Fibroblast of skin of scalp (primary cell): ENCODE data around the gene RNF126.
"Not testable (repeated sequence)": the region's sequence is repeated elsewhere in the genome, so short reads cannot be mapped to it uniquely, and the experiment has no call there.

Experiments
- DNase-seq: peaks from one replicate; pipeline ENCODE4 v3.0.0-alpha.2; 2013

RNF126 gene

DNA sequence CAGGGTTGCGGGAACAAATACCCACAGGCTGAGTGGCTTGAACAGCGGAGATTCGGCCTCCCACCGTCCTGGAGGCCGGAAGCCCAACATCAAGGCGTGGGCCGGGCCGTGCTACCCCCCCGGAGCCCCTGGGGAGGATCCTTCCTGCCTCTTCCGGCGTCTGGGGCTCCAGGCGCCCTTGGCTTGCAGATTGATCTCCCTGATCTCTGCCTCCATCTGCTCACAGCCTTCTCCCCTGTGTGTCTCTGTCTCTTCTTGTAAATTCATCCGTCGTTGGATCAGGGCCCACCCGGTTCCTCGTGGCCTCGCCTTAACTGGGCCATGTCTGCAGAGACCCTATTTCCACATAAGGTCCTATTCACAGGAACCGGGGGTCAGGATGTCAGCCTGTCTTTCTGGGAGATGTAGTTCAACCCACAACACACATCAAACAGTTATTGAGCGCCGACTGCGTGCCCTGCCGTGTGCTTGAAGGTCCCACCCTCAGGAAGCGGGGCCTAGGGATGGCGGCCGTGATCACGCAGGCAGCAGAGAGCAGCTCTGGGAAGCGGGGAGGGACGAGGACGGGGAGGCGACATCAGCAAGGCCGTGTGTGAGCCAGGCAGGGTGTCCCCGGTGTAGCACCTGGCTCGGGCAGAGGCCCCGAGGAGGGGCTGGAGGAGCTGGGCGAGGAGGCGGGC lies 52.1 kb downstream of the RNF126 start:
- DNase-seq: peak; percentile 92

DNA sequence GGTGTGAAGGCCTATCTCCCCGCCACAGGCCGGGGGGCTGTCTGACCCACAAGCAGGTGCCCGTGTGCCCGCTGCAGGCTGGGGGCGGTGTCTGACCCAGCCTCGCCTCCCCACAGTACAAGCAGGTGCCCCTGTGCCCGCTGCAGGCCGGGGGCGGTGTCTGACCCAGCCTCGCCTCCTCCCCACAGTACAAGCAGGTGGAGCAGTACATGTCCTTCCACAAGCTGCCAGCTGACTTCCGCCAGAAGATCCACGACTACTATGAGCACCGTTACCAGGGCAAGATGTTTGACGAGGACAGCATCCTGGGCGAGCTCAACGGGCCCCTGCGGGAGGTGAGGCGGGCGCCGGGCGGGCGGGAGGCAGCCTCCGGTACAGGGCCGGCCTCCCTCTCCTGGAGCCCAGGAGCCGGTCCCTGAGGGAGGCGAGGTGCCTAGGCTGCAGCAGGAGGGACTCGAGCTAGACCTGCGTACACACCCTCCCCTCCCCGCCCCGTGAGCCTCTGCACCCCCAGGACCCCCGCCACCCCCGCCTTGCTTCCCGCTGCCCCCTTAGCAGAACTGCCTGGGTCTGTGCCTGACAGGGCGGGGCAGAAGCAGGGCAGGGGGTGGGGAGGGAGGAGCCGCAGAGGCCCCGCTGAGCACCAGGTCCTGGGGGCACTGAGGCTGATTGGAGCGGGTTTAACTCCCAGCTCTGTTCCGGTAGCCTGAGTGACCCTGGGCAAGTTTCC lies 52.8 kb downstream of the RNF126 start:
- DNase-seq: no peak

DNA sequence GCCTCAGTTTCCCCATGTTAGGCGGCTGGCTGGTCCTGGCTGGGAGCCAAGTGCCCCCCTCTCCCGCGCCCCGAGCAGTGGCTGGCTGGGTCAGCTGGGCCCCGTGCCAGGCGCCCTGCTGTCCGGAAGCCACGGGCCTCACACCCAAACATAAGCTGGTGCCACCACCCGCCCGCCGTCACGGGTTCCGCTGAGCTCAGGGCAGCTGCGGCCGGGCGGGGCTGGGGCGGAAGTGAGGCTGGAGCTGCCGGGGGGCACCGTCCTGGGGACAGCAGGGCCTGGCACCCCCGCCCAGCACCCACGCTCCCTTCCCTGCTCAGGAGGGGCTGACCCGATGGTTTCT lies 54.0 kb downstream of the RNF126 start:
- DNase-seq: no peak

DNA sequence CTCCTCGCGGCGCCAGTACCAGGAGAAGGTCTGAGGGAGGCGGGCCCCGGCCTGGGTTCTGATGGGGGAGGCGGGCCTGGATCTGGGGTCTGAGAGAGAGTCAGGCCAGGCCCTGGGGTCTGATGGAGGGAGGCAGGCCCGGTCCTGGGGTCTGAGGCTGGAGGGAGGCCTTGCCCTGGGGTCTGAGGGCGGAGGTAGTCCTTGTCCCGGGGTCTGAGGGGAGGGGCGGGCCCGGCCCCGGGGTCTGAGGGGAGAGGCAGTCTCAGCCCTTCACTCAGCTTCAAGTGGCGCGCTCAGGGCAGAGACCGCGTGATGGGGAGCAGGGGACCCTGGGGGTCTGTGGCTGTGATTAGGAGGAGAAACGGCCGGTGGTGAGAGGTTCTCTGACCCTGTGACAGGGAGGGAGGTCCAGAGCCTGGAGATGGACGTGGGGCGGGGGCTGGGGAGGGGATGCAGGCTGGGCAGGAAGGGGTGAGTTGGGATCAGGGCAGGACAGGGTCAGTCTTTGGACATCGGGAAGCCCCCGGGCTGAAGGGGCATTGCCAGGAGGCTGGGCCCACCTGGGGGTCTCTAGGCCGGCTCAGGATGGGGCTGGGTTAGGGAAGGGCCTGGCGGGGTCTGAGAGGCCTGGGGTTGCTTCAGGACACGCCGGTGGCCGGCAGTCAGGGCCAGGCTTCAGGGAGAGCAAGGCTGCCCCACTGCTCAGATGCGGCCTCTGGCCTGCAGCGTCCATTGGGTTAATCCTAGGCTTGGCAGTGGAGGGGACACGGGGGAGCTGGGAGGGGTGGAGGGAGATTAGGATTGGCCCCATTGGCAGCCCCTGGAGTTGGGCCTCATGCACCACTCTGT lies 54.6 kb downstream of the RNF126 start:
- DNase-seq: no peak

DNA sequence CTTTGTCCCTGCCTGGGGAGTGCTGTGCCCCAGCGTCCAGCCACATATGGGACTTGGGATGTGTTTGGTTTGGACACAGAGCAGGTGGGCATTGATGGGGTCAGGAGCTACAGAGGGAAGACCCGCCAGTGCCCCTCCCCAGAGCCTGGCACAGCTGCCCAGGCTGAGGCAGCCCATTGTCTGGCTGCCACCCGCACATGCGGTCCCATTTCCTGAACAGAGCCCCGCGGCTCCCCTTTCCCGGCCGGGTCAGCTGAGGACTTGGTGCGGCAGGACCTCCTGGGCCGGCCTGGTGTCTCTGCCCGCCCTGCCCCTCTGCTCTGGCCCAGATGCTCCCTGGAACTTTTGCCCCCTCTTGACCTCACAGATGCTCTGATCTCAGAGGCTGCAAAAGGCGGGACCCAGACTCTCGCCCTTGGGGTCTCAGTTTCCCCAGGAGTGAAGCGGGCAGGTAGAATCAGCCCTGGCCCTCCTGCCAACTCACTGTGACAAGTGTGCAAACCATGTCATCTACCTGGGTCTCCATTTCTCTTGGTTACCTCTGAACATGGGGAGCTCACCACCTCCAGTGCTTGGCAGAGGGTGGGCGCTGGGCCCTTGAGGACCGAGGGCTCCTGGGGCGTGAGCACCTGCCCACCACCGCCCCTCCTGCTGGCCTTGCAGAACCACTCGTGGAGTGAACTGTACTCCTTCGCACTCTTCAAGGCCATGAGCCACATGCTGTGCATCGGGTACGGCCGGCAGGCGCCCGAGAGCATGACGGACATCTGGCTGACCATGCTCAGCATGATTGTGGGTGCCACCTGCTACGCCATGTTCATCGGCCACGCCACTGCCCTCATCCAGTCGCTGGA lies 55.5 kb downstream of the RNF126 start:
- no peak for DNase-seq

DNA sequence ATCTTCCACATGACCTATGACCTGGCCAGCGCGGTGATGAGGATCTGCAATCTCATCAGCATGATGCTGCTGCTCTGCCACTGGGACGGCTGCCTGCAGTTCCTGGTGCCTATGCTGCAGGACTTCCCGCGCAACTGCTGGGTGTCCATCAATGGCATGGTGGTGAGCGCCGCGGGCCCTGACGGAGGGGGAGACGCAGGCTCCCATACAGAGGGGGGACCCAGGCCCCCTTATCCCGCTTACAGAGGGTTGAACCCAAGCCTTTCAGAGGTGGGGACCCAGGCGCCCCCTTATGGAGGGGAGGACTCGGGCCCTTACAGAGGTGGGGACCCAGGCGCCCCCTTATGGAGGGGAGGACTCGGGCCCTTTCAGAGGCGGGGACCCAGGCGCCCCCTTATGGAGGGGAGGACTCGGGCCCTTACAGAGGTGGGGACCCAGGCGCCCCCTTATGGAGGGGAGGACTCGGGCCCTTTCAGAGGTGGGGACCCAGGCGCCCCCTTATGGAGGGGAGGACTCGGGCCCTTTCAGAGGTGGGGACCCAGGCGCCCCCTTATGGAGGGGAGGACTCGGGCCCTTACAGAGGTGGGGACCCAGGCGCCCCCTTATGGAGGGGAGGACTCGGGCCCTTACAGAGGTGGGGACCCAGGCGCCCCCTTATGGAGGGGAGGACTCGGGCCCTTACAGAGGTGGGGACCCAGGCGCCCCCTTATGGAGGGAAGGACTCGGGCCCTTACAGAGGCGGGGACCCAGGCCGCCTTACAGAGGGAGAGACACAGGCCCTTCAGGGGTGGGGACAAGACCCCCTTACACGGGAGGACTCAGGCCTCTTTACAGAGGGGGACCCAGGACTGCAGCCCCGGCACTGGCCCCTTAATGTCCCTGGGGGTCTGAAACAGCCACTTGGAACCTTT lies 57.7 kb downstream of the RNF126 start:
- not testable (repeated sequence) for DNase-seq

DNA sequence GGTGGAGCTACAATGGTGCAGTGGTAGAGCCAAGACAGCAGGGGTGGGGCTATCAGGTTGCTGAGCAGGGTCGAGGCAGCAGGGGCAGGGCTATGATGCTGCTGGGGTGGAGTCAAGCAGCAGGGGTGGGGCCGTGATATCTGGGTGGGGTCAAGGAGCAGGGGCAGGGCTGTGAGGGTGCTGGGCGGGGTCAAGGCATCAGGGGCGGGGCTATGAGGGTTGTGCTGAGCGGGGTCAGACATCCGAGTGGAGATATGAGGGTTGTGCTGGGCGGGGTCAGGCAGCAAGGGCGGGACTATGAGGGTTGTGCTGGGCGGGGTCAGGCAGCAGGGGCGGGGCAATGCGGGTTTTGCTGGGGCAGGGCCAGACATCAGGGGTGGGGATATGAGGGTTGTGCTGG lies 58.7 kb downstream of the RNF126 start:
- no peak for DNase-seq

DNA sequence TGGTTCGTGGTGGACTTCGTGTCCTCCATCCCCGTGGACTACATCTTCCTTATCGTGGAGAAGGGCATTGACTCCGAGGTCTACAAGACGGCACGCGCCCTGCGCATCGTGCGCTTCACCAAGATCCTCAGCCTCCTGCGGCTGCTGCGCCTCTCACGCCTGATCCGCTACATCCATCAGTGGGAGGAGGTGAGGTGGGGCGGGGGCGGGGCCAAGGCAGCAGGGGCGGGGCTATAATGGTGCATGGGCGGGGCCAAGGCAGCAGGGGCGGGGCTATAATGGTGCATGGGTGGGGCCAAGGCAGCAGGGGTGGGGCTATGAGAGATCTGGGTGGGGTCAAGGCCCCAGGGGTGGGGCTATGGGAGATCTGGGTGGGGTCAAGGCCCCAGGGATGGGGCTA lies 59.2 kb downstream of the RNF126 start:
- DNase-seq: not testable (repeated sequence)

DNA sequence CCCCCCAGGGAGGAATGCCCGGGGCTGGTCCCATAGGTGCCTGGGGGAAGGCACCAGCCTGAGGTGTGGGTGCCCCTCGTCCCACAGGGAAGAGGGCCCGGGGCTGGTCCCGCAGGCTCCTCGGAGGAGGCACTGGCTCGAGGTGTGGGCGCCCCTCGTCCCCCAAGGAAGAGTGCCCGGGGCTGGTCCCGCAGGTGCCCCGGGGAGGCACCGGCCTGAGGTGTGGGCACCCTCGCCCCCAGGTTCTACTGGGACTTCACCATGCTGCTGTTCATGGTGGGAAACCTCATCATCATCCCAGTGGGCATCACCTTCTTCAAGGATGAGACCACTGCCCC lies 59.7 kb downstream of the RNF126 start:
- not testable (repeated sequence) for DNase-seq

DNA sequence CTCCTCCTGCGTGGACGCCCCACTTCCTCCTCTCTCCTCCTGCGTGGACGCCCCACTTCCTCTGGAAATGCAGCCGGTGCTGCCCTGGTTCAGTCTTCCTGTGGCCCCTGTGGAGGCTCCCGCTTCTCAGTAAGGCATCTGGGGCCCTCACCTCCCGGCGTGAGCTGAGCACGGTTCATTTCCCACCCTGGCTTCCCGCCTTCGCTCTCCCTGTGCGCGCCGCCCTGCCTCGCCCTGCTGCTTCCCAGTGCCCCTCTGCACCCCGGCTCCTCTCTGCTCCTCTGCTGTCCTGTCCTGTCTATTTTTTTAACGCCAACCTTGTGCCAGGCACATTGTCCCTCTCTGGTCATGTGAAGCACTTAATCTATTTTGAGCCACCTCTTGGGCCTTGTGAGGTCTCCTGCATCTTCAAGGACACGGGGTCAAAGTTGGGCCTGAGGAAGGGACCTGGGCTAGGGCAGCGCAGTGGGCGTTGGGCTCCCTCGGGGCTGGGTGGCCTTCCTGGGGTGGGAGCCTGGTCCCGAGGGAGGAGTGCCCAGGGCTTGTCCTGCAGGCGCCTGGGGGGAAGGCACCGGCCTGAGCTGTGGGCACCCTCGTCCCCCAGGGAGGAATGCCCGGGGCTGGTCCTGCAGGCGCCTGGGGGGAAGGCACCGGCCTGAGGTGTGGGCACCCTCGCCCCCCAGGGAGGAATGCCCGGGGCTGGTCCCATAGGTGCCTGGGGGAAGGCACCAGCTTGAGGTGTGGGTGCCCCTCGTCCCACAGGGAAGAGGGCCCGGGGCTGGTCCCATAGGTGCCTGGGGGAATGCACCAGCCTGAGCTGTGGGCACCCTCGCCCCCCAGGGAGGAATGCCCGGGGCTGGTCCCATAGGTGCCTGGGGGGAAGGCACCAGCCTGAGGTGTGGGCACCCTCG lies 60.4 kb downstream of the RNF126 start:
- DNase-seq: no peak

DNA sequence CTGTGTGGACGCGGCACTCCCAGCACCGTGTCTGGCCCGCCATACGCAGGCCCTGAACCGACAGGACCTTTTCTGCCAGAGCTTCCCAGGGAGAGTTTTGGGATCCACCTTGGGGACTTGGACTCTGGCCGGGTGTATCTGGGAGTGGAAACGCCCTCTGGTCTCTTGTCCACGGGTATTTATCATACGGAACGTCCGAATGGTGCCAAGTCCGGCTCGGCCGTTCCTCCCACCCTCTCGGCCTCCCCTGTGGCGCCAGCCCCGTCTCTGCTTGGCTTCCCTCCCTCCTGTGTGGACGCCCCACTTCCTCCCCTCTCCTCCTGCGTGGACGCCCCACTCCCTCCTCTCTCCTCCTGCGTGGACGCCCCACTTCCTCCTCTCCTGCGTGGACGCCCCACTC lies 61.2 kb downstream of the RNF126 start:
- no peak for DNase-seq

DNA sequence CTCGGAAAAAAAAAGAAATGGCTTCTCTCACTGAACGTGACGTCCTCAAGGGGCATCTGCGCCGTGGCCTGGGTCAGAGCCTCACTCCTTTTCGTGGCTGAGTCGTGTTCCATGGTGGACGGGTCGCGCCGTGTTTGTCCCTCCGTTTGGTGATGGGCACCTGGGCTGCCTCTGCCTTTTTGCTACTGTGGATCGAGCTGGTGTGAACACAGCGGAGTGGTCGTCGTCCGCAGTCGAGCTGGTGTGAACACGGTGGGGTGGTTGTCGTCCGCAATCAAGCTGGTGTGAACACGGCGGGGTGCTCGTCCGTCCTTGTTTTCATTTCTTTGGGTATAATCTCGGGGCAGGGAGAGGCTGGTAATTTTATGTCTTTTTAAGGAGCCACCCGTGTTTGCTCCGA lies 61.7 kb downstream of the RNF126 start:
- no peak for DNase-seq
